ENCODE results near the gene SECISBP2L.
"Not testable (repeated sequence)": the region's sequence is repeated elsewhere in the genome, so short reads cannot be mapped to it uniquely, and the experiment has no call there.

Gene SECISBP2L

DNA sequence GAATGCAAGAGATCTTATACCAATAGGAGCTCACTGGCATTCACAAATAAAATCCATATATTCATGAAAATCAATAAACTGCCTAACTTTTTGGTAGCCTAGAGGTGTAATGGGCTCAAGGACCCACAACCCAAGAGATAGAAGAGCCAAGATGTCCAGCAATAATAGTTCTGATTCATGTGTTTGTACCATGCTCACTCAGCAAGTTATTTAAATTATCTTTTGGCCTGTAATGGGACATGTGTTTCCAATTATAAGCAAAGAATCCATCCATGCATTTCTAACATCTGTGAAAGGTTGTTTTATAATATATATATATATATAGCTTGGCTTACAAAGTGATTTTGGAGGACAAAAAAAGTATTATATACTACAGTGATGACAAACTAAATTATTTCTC is 52.9 kb downstream of the SECISBP2L start:
- DNase-seq (ENCODE audit: low read depth in 2 of 2), result no peak

DNA sequence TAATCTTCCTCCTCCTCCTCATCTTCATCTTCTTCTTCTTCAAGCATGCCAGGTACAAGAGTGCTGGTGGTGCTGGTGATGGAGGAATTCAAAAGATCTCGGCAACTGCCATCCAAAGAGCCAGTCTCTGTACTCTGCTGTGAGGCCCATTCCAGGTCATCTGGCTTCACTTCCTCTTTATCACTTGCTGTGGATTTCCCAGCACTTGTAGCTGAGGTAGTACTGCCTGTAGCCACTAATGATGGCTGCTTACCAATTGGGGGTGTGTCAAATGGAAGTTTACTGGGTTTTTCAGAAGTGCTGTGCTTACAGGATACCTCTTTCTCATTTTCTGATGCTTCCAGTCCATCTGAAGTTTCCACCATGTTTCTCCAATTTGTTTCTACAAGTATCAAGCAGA is 53.7 kb downstream of the SECISBP2L start:
- DNase-seq (ENCODE audit: low read depth in 2 of 2), result no peak

DNA sequence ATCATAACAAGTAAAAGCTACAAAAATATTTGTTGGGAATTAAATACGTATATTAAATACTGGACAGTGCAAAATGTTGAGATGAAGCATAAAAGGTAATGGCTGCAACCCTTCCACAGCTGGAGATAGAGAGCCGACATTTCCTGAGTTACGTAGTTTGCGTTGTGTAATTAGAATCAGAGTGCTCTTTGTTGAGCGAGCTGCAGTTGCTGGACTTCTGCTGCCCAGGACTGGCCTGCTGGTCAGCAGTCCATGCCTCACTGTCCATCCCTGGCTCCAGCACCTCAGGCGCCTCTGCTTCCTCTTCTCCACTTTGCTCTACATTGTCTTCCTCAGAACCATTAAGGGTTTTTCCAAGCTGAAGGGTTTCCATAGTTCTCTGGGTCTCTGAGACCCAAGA is 54.1 kb downstream of the SECISBP2L start:
- DNase-seq (ENCODE audit: low read depth in 2 of 2), result no peak

DNA sequence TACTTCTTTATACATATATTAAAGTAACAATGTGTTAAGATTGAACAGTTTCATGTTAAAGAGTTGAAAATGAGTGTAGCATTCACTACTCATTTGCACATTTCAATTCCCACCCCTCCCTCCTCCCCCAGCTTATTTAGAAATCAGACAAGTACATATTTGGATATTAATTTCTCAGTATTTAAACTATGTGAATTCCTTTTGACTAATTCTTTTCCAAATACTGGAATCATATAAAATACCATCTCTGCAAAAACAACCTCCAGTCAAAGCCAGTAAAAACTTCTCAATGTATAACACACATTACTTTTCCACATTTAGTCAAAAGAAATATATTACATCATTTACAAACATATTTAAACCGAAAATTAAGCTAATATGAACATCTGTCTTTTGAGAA is 57.1 kb downstream of the SECISBP2L start:
- no peak for DNase-seq (ENCODE audit: low read depth in 2 of 2)

DNA sequence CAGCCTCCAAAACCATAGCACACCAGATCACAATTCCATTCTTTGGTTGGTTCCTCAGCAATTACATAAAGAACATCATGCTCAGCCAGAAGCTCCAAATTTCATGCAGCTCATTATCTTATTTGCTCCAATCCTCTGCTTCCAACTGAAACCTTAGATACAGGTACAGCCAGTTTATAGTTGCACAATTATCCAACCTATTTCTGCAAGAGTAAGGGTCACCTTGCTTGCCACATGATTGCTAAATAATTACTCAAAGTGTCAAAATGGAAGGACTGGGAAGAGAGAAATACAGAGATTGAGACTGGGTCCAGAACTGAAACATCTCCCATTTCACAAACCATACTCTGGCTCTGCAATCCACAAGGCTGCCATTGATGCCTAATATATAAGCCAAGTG is 59.1 kb downstream of the SECISBP2L start:
- DNase-seq (ENCODE audit: low read depth in 2 of 2), result no peak

DNA sequence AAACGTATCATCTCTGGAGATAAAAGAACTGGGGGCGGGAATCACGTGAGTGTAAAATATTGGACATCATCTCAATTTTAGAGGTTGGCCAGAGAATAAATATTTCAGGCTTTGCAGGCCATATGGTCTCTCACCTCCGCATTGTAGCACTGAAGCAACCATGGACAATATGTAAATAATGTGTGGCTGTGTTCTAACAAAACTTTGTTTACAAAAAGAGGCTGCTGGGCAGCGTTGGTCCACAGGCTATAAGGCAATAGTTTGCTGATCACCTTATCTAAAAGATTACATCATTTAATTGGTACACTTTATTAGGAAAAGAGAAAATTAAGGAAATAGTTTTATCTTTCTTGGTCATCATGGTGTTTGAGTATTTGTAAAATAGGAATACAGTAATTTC is 60.0 kb downstream of the SECISBP2L start:
- DNase-seq (ENCODE audit: low read depth in 2 of 2), result no peak

DNA sequence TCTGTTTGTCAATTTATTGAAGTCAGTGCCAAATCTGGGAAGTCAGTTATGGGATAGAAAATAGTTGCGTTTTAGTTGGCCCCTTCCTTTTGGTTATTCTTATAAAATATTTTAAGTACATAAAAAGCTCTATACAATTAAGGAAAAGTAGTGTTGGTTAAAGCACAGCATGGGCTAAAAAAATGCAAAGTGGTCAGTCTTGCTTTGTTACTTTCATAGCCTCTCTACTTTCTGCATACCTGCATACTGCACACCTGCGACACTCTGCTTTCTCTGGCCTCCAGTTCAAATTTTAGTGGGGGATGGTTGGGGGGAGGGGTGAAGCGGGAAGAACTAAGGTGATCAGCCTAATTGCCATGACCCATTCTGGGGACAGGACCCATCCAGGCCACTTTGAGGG is 60.7 kb downstream of the SECISBP2L start:
- no peak for DNase-seq (ENCODE audit: low read depth in 2 of 2)

DNA sequence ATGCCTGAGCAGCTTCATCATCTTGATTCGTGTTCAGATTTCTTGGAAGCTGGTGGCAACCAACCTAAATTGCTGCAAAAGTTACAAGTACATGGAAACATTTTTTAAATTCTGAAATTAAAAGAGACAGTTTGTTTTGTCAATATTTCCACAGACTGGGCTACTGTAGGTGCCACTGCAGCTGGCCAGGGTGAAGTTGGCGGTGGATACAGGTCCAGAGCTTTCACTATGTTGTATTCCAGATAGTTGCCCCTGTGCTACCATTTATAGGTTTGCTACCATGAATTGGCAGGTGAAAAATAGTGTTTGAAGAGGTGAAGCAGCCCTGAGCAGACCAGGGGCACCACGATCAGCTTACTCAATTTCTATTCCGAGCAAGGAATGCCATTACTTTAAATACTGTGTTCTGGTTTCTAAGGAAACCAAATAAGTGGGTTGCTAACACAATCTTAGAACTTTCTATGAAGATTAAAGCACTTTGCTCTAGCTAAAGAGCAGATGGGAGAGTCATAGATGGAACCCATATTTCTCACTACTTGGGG is 61.4 kb downstream of the SECISBP2L start:
- no peak for DNase-seq (ENCODE audit: low read depth in 2 of 2)

DNA sequence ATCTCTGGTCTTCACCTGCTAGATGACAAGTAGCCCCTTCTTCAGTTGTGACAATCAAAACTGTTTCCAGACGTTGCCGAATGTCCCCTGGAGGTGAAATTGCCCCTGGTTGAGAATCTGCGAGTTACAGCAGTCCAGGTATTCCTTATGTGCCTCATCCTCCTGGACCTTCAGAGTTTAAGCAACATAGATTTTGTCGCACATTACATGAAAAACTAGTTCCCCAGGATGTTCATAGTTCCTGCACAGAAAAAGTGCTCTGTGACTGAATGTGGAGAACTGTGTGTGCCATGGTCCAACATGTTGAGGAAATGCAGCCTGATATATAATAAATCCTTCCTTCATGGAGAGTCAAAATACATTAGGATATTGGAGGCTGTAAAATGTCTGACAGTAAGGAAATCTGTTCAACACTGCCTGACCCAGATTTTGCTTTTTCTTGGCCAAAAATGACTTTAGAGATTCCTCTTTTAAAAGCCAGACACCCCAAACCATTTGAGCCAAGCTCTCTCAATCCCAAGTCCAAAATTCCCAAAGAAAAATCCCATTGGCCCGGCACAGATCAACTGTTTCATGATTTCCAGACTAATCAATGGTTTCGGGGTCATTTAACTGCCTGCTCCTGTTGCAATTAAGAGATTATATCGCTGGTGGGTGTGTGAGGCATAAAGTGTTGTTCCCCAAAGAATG is 62.1 kb downstream of the SECISBP2L start:
- no peak for DNase-seq (ENCODE audit: low read depth in 2 of 2)

DNA sequence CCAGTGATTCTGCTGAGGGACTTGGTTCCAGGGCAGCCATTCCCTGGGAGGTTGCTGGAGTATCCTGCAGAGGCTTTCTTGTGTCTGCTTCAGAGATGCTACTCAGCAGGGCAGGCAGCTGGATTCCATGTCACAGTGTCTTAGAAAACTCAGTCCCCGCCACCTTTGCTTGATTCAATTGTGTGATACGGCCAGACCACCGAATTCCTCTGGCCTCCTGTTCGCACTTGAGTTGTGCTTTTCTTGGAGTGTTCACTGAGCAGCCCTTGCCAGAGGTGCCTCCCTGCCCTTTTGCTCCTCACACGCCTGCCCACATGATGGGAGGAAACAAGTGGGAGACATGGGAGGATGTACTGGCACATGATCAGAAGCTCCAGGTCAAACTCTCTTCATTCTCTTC is 62.9 kb downstream of the SECISBP2L start:
- DNase-seq (ENCODE audit: low read depth in 2 of 2), result no peak

DNA sequence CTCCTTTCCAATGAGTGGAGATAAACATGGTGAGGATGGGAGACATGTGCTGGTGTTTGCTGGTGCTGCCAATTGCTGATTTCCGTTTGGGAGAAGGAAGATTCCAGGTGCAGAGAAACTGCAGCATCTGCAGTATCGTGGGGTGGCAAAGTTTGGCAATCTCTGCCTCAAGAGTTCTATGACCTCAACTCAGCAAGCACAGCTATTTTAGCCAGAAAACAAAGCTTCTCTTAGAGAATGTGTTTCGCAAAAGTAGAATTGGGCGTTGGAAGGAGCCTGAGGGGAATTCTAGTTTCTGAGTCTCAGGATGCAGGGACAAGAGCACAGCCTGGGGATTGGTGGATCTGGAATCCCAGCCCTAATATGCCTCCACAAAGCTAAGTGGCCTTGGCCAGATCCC is 64.3 kb downstream of the SECISBP2L start:
- no peak for DNase-seq (ENCODE audit: low read depth in 2 of 2)

DNA sequence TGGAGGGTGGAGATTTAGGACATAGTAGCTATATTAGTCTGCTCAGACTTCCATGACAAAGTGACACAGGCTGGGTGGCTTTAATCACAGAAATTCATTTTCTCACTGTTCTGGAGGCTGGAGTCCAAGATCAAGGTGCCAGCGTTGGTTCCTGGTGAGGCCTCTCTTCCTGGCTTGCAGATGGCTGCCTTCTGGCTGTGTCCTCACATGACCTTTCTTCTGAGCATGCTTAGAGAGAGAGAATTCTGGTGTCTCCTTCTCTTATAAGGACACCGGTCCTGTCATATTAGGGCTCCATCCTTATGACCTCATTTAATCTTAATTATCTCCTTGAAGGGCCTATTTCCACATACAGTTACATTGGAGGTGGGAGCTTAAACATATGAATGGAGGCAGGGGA is 67.6 kb downstream of the SECISBP2L start:
- DNase-seq (ENCODE audit: low read depth in 2 of 2), result no peak

DNA sequence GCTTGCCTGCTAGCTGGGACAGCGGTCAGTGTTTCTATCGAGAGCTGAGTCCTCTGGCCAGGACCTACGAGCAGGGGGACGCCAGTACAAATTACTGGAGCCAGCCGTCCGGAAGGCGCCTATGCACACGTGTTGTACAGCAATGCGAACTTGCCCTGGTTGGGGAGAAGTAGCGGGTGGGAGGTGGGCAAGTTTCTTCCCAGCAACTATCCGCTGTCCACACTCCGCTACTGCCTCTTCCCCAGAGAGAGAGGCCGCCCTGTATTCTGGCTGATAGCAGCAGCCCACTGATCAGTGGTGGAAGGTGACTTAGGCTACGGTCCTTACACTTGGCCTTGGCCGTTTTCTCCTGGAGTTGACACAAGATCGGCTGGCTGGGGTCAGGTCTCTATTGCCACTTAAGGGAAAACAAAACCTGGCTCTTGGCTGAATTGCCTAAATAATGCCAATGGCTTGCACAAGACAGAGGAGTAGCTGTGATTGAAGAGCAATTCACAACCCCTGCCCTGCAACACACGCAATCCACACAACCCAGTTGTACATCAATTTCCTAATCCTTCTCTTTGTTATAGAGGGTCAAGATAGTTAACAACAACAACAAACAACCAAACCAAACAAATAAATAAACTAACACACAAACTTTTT is 69.7 kb downstream of the SECISBP2L start:
- no peak for DNase-seq (ENCODE audit: low read depth in 2 of 2)

DNA sequence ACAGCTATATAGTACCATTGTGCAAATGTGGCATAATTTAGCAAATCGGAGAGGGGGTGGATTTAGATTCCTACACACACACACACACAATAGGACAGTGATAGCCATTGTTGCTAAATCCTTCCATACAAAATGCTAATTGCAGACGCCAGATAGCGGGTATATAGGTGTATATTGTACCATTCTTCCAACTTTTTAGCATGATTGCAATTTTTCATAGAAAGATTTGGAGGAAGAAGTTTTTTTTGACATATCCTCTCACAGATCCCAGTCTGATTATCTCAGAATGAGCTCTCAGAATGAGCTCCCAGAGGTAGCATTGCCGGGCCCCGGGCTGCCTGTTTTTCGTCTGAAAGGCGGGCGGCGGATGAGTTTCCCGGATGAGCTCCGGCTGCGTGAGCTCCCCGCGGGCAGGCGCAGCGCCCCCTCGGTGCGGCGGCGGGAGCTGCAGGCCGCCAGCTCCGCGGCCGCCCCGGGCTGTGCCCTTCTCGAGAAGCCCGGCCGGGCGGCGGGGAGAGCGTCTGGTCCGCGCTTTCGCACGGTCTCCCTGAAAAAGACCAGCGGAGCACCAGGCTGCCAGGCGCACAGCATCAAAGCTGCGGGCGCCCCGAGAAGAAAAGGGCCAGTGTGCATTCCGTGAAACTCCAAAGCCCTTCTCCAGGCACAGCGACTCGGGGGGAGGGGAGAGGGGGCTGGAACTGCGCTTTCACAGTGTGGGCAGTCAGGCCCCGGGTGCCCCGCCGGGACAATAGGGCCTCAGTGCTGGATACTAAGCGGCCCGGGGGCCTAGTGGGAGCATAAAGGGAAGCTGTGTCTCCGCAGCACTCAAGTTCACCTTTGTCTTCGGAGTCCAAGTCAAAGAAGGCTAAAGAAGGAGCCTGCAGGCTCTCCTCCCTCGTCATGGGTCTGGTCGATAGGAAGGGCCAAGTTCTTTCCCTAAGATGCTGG is 70.5 kb downstream of the SECISBP2L start:
- DNase-seq (ENCODE audit: low read depth in 2 of 2), result peak; percentile 48 to 72

DNA sequence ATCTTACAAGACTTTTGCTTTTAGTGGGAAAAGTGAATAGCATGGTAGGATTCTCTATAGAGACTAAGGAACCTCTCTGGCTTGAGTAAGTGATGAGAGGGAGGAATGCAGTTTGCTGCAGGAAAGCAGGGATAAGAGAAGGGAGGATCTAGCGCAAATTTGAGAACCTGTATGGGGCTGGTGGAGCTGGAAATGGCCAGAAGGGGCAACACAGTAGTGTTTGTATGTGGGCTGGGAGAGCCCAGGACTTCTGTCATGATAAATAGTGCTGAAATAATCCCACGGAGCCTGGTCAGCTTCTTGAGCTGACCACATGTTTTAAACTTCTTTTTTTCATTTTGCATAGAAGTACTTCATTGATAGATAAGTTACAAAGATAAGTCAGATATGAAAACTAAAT is 71.4 kb downstream of the SECISBP2L start:
- no peak for DNase-seq (ENCODE audit: low read depth in 2 of 2)

DNA sequence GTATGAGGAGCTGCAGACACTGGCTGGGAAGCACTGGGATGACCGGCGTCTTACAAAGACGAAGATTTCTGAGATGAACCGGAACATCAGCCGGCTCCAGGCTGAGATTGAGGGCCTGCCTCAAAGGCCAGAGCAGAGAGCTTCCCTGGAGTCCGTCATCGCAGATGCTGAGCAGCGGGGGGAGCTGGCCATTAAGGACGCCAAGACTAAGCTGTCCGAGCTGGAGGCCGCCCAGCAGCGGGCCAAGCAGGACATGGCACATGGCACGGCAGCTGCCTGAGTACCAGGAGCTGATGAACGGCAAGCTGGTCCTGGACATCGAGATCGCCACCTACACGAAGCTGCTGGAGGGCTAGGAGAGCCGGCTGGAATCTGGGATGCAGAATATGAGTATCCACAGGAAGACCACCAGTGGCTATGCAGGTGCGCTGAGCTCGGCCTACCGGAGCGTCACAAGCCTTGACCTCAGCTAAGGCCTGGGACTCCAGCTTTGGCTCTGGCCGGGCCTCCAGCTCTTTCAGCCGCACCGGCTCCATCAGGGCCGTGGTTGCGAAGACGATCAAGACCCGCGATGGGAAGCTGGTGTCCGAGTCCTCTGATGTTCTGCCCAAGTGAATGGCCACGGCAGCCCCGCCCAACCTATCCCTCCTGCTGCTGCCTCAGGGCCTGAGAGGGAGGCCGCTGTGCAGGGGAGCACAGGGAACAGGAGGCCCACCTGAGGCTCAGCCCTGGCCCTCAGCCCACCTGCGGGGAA is 73.3 kb downstream of the SECISBP2L start:
- no peak for DNase-seq (ENCODE audit: low read depth in 2 of 2)

DNA sequence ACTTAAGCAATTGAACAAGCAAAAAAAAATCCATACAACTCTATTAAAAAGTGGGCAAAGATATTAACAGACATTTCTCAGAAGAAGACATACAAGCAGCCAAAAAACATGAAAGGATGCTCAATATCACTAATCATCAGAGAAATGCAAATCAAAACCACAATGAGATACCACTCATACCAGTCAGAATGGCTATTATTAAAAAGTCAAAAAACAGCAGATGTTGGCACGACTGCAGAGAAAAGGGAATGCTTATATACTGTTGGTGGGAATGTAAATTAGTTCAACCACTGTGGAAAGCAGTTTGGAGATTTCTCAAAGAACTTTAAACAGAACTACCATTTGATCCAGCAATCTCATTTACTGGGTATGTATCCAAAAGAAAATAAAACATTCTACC is 75.3 kb downstream of the SECISBP2L start:
- not testable (repeated sequence) for DNase-seq (ENCODE audit: low read depth in 2 of 2)

DNA sequence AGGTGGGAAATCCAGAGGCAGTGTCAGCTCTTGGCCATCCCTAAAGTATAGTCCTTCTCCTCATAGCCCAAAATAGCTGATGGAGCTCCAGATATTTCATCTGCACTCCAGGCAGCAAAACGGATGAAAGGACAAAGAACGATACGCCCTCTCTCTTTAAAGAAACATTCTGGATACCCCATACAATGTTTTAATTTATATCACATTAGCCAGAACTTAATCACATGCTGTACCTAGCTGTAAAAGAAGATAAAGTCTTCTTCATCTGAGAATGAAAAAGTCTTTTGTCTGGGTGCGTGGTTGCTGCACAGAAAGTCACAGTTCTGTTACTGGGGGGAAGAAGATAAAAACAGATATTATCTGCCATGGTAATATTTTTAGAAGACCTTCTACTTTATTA is 78.2 kb downstream of the SECISBP2L start:
- DNase-seq (ENCODE audit: low read depth in 2 of 2), result no peak

DNA sequence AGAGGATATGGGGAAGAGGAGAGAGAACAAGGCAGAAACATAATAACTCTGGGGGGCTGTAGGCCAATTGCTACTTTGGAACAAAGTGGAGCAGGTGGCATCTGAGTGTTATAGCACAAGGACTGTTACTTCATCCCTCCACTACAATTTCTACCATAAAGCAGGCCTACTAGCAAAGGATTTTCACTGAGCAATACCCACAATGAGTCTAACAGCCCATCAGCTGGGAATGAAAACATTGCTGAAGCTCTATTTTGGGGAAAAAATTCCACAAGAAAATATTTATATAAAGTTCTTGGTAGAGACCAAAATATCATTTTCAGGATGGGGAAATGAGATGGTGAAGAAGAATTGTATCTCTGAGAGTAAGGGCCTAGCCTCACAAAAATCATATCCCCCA is 78.9 kb downstream of the SECISBP2L start:
- DNase-seq (ENCODE audit: low read depth in 2 of 2), result no peak

DNA sequence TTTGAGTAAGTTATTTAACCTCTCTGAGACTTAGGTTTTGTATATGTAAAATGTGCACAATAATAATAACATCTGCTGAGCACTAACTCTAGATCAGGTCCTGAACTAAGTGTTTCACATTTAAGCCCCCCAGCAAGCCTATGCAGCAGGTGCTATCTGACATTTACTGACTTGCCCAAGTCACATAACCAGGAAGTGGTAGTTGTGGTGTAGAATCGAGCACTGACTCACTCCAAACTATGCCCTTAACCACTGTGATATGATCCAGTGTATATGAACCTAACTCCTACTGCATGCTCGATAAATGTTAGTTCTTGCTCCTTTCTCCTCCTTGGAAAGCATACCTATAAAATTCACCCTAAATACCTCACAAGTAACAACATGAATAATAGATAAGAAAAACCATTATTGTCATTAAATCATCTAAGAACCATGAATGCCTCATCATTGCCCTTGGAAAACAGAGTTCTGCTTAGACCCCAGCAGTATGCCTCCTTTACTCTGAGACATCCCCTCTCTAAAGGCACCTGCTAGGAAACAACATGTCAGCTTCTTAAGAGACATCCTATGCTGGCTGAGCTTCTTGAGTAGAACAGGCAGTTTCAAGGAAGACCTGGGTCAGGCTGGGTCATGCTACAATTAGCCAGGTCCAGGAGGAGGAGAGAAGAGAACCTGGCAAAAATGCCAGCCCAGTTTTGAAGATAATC is 79.5 kb downstream of the SECISBP2L start:
- no peak for DNase-seq (ENCODE audit: low read depth in 2 of 2)

DNA sequence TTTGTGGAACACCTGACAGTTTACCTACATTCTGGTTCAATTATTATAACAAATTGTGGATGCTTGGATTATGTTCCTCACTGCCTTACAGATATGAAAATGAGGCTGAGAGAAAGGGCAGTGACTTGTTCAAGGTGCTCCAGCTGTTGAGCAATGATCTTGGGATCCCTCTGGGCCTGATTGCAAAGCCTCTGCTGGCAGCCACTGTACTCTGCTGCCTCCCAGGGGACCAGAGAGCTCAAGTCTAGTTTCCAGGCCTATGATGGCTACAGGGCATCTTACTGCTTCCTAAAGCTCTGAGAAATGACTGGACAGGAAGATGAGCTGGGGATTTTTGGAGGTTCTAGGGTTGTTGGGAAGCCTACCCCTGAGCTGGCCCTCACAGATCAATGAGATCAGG is 80.3 kb downstream of the SECISBP2L start:
- DNase-seq (ENCODE audit: low read depth in 2 of 2), result no peak
